Measurements from ENCODE around the gene ARMC2.
"Not testable (repeated sequence)": the region's sequence is repeated elsewhere in the genome, so short reads cannot be mapped to it uniquely, and the experiment has no call there.

Gene ARMC2

GRCh38 chr6:108921547-108922361 lies 73.5 kb downstream of the ARMC2 start:
- no peak for DNase-seq

GRCh38 chr6:108922499-108922898 lies 74.3 kb downstream of the ARMC2 start:
- no peak for DNase-seq

- DNase-seq: no peak
Observed at GRCh38 chr6:108927927-108928326, 79.7 kb downstream of the ARMC2 start.

- no peak for DNase-seq
Observed at GRCh38 chr6:108928650-108929049, 80.4 kb downstream of the ARMC2 start.

- not testable (repeated sequence) for DNase-seq
Observed at GRCh38 chr6:108931090-108931489, 82.9 kb downstream of the ARMC2 start.

- DNase-seq: no peak
Observed at GRCh38 chr6:108937170-108937569, 88.9 kb downstream of the ARMC2 start.

GRCh38 chr6:108940741-108941140 lies 92.5 kb downstream of the ARMC2 start:
- no peak for DNase-seq

- no peak for DNase-seq
Observed at GRCh38 chr6:108941281-108941680, 93.1 kb downstream of the ARMC2 start.

GRCh38 chr6:108941859-108942258 lies 93.6 kb downstream of the ARMC2 start:
- no peak for DNase-seq

GRCh38 chr6:108942556-108943492 lies 94.6 kb downstream of the ARMC2 start:
- no peak for DNase-seq

- no peak for DNase-seq
Observed at GRCh38 chr6:108944071-108944470, 95.8 kb downstream of the ARMC2 start.

- DNase-seq: no peak
Observed at GRCh38 chr6:108944707-108945680, 96.8 kb downstream of the ARMC2 start.

GRCh38 chr6:108945681-108946159 lies 97.5 kb downstream of the ARMC2 start:
- DNase-seq: no peak

GRCh38 chr6:108946695-108947094 lies 98.5 kb downstream of the ARMC2 start:
- no peak for DNase-seq

GRCh38 chr6:108947114-108947854 lies 99.1 kb downstream of the ARMC2 start:
- no peak for DNase-seq

- DNase-seq: no peak
Observed at GRCh38 chr6:108948181-108948661, 100.0 kb downstream of the ARMC2 start.

- DNase-seq: no peak
Observed at GRCh38 chr6:108951351-108951953, 103.2 kb downstream of the ARMC2 start.

- DNase-seq: no peak
Observed at GRCh38 chr6:108952776-108953486, 104.7 kb downstream of the ARMC2 start.

GRCh38 chr6:108953681-108954080 lies 105.5 kb downstream of the ARMC2 start:
- no peak for DNase-seq

- DNase-seq: no peak
Observed at GRCh38 chr6:108955329-108955949, 107.2 kb downstream of the ARMC2 start.

Data from NCI-H1436 (cell line).